A673 (cell line): ENCODE measurements around the gene RABL2A.
"Not testable (repeated sequence)": the region's sequence is repeated elsewhere in the genome, so short reads cannot be mapped to it uniquely, and the experiment has no call there.

ENCODE experiments used
- EZH2 ChIP-seq: fragments of 200-600 bp; sonication (generic); IDR thresholded peaks from 2 replicates; pipeline ENCODE4 v1.6.1; 2017; ENCODE audit warnings: borderline replicate concordance, low read depth, mild to moderate bottlenecking, mixed read lengths, antibody characterized with exemption, low read length; ENCODE audit not compliant: poor library complexity, severe bottlenecking
- TF ChIP-seq, protein P1 (sequence below): fragments of 300-800, 200-600 bp; sonication (generic); conservative IDR thresholded peaks from 2 replicates; pipeline ENCODE4 v1.5.1; 2017; ENCODE audit warnings: low read depth, mild to moderate bottlenecking, antibody characterized with exemption, low read length, moderate library complexity, mixed read lengths

DNA sequence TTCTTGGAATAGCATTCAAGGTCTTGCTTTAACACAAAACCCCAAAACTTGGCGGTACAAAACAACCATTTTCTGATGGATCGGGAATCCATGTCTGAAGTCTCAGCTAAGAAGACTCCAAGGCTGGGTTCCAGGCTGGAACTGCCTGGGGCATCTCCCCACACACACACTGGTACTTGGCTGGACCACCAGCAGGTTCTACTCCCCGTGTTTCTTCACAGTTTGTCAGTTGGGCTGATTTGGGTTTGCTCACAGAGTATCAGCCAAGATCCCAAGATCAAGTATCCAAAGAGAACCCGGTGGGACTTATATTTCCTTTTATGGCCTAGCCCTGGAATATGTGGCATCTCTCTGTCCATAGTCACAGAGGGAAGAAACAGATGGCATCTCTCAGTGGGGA lies 9.2 kb downstream of the RABL2A start:
- TF ChIP-seq, protein P1, sequence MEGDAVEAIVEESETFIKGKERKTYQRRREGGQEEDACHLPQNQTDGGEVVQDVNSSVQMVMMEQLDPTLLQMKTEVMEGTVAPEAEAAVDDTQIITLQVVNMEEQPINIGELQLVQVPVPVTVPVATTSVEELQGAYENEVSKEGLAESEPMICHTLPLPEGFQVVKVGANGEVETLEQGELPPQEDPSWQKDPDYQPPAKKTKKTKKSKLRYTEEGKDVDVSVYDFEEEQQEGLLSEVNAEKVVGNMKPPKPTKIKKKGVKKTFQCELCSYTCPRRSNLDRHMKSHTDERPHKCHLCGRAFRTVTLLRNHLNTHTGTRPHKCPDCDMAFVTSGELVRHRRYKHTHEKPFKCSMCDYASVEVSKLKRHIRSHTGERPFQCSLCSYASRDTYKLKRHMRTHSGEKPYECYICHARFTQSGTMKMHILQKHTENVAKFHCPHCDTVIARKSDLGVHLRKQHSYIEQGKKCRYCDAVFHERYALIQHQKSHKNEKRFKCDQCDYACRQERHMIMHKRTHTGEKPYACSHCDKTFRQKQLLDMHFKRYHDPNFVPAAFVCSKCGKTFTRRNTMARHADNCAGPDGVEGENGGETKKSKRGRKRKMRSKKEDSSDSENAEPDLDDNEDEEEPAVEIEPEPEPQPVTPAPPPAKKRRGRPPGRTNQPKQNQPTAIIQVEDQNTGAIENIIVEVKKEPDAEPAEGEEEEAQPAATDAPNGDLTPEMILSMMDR, result not testable (repeated sequence)
- TF ChIP-seq EZH2, result not testable (repeated sequence)
